CD4-positive, alpha-beta memory T cell (primary cell): ENCODE measurements around the gene NOX1. TPM values are rescaled to one million over a fixed set of nuclear protein-coding genes. Genes with fewer than 3 reads are reported as not detected.

Experiments
- CTCF ChIA-PET: fragments of 350-600 bp; sonication (Branson Sonifier 250); formaldehyde crosslinking; loops from one replicate; lab custom pipeline; 2021; ENCODE audit warnings: inconsistent platforms; ENCODE audit not compliant: partially characterized antibody; lab: Charles Lee
- POLR2A ChIA-PET: fragments of 350-600 bp; sonication (Branson Sonifier 250); formaldehyde crosslinking; loops from one replicate; lab custom pipeline; 2021; ENCODE audit not compliant: partially characterized antibody; lab: Charles Lee
- DNase-seq, 5 donors: peaks; one replicate each; pipeline versions ENCODE4 v3.0.0 to v3.0.0-alpha.2; 2020 to 2022; ENCODE audit warnings: mixed read lengths in 1 of 5
- H3K27ac ChIP-seq: one replicate; pipeline ENCODE4 v1.7.0; 2013; ENCODE audit warnings: low read depth, low read length
- H3K27me3 ChIP-seq: 2 replicates; pipeline ENCODE4 v1.7.0; 2013; ENCODE audit warnings: mild to moderate bottlenecking, low read length, moderate library complexity; ENCODE audit not compliant: insufficient read depth
- H3K36me3 ChIP-seq: 2 replicates; pipeline ENCODE4 v1.7.0; 2013; ENCODE audit warnings: mild to moderate bottlenecking, low read length, moderate library complexity; ENCODE audit not compliant: insufficient read depth
- H3K4me1 ChIP-seq: 2 replicates; pipeline ENCODE4 v1.7.0; 2013; ENCODE audit warnings: mild to moderate bottlenecking, low read length, moderate library complexity; ENCODE audit not compliant: insufficient read depth
- H3K4me3 ChIP-seq, 2 donors: one replicate each; pipeline ENCODE4 v1.7.0; 2013; ENCODE audit warnings: low read length in 2 of 2, mild to moderate bottlenecking in 1 of 2
- H3K9me3 ChIP-seq, 2 donors: one replicate each; pipeline ENCODE4 v1.7.0; 2013; ENCODE audit warnings: low read length in 2 of 2, control low read depth in 1 of 2; ENCODE audit not compliant: control insufficient read depth in 1 of 2
- H3K27ac Mint-ChIP-seq, 7 donors: one replicate each; pipeline ENCODE4 v1.8.0; 2020 to 2021; ENCODE audit warnings: mixed read lengths in 7 of 7, mild to moderate bottlenecking in 6 of 7, inconsistent platforms in 3 of 7, moderate library complexity in 3 of 7
- H3K27me3 Mint-ChIP-seq, 2 donors: one replicate each; pipeline ENCODE4 v1.8.0; 2020 to 2021; ENCODE audit warnings: mixed read lengths in 2 of 2
- H3K36me3 Mint-ChIP-seq, 2 donors: one replicate each; pipeline ENCODE4 v1.8.0; 2020 to 2021; ENCODE audit warnings: mixed read lengths in 2 of 2, inconsistent platforms in 1 of 2, mild to moderate bottlenecking in 1 of 2
- H3K4me1 Mint-ChIP-seq, 4 donors: one replicate each; pipeline ENCODE4 v1.8.0; 2020 to 2021; ENCODE audit warnings: mixed read lengths in 4 of 4, mild to moderate bottlenecking in 1 of 4
- H3K4me3 Mint-ChIP-seq, 8 donors: one replicate each; pipeline ENCODE4 v1.8.0; 2020 to 2021; ENCODE audit warnings: mixed read lengths in 8 of 8, mild to moderate bottlenecking in 7 of 8, moderate library complexity in 6 of 8, inconsistent platforms in 3 of 8
- H3K9me3 Mint-ChIP-seq, 8 donors: one replicate each; pipeline ENCODE4 v1.8.0; 2020 to 2021; ENCODE audit warnings: mixed read lengths in 8 of 8, mild to moderate bottlenecking in 5 of 8, inconsistent platforms in 3 of 8, moderate library complexity in 1 of 8
- intact Hi-C: fragments of 100-400 bp; cut with micrococcal nuclease; formaldehyde crosslinking; loops from one replicate; pipeline ENCODE4 v1.15.1; 2023
- polyA plus RNA-seq, 2 donors: library from polyadenylated mRNA; unstranded; fragments of 300-500 nt; fragmentation: Illumina TruSeq; gene quantifications; one replicate each; pipeline ENCODE4 v1.2.3, GENCODE V29; 2021
- total RNA-seq, 2 experiments: library from RNA; stranded (reverse); gene quantifications; one replicate each; pipeline ENCODE4 v1.2.3, GENCODE V29; 2021

NOX1 gene
- total RNA-seq (not detected), polyA plus RNA-seq (not detected)

DNA sequence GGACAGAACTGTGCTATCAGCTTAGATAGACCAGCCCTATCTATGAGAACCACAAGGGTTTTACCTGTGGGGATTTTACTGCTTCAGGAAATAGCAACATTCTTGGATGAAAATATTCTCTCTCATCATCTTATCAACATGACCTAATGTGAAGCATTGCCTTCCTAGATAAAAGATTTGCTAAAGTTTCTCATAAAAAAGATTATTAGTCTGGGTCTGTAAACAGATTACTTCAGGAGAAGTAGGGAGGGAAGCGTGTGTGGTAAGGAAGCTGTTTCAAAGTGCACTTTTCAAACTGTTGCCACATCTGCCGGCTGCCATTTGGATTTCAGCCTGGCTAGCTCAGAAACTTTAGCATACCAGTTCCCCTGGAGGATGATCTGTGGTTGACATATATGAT, at the start of gene NOX1:
TSS of gene NOX1 (minus strand) at position 35 of the 400 bp plus-strand sequence. CDS start 220 bp downstream, outside the sequence.
- Histone ChIP-seq H3K4me3 (no peak within 1 kb of the TSS), H3K4me1 (no peaks in the 10 kb centered on the region), H3K27me3 (no peaks in the 10 kb centered on the region), H3K9me3 (no peaks in the 10 kb centered on the region), H3K27ac (no peak within 1 kb of the TSS), H3K36me3 (no peaks in the 10 kb centered on the region)
- DNase-seq: no peak
- ChIA-PET POLR2A (no interaction called here), CTCF (no interaction called here)
- Mint-ChIP-seq H3K9me3 (no peaks in the 10 kb centered on the region), H3K36me3 (no peaks in the 10 kb centered on the region), H3K27ac (no peak within 1 kb of the TSS), H3K4me3 (no peak within 1 kb of the TSS), H3K27me3 (no peaks in the 10 kb centered on the region), H3K4me1 (no peaks in the 10 kb centered on the region)
- intact Hi-C loops: no loop called here

GRCh38 chrX:100915562-100915961, 41.4 kb upstream of the NOX1 start:
- POLR2A ChIA-PET: no interaction called here

GRCh38 chrX:100913111-100913510, 39.0 kb upstream of the NOX1 start:
- no peak for DNase-seq
- Mint-ChIP-seq H3K4me3 (no peak overlapping the region), H3K27me3 (no peaks in the 10 kb centered on the region), H3K36me3 (no peaks in the 10 kb centered on the region), H3K9me3 (no peaks in the 10 kb centered on the region), H3K27ac (no peak overlapping the region), H3K4me1 (no peaks in the 10 kb centered on the region)
- H3K4me1 ChIP-seq: no peaks in the 10 kb centered on the region
- POLR2A ChIA-PET: no interaction called here
- H3K9me3 ChIP-seq: no peaks in the 10 kb centered on the region
- CTCF ChIA-PET: no interaction called here
- no peaks in the 10 kb centered on the region for H3K27me3 ChIP-seq
- H3K36me3 ChIP-seq: no peaks in the 10 kb centered on the region
- H3K4me3 ChIP-seq: no peak overlapping the region
- intact Hi-C loops: no loop called here
- no peak overlapping the region for H3K27ac ChIP-seq

More at GRCh38 chrX:100915562-100915961, 41.4 kb upstream of the NOX1 start:
- Mint-ChIP-seq H3K4me3 (no peak overlapping the region), H3K9me3 (no peaks in the 10 kb centered on the region), H3K36me3 (no peaks in the 10 kb centered on the region), H3K27me3 (no peaks in the 10 kb centered on the region), H3K27ac (no peak overlapping the region), H3K4me1 (no peaks in the 10 kb centered on the region)
- no peaks in the 10 kb centered on the region for H3K36me3 ChIP-seq
- no peaks in the 10 kb centered on the region for H3K9me3 ChIP-seq
- H3K27ac ChIP-seq: no peak overlapping the region
- H3K27me3 ChIP-seq: no peaks in the 10 kb centered on the region
- intact Hi-C loops: no loop called here
- H3K4me3 ChIP-seq: no peak overlapping the region
- CTCF ChIA-PET: no interaction called here
- no peak for DNase-seq
- H3K4me1 ChIP-seq: no peaks in the 10 kb centered on the region

- POLR2A ChIA-PET: no interaction called here
- Histone ChIP-seq H3K4me3 (no peak overlapping the region), H3K9me3 (no peaks in the 10 kb centered on the region), H3K4me1 (no peaks in the 10 kb centered on the region), H3K27me3 (no peaks in the 10 kb centered on the region), H3K27ac (no peak overlapping the region), H3K36me3 (no peaks in the 10 kb centered on the region)
- no peaks in the 10 kb centered on the region for H3K27me3 Mint-ChIP-seq
- H3K4me1 Mint-ChIP-seq: no peaks in the 10 kb centered on the region
- H3K4me3 Mint-ChIP-seq: no peak overlapping the region
- CTCF ChIA-PET: no interaction called here
- no peaks in the 10 kb centered on the region for H3K9me3 Mint-ChIP-seq
- no peaks in the 10 kb centered on the region for H3K36me3 Mint-ChIP-seq
- H3K27ac Mint-ChIP-seq: no peak overlapping the region
- no peak for DNase-seq
- intact Hi-C loops: no loop called here
Measured at GRCh38 chrX:100911731-100912130, 37.6 kb upstream of the NOX1 start.

DNA sequence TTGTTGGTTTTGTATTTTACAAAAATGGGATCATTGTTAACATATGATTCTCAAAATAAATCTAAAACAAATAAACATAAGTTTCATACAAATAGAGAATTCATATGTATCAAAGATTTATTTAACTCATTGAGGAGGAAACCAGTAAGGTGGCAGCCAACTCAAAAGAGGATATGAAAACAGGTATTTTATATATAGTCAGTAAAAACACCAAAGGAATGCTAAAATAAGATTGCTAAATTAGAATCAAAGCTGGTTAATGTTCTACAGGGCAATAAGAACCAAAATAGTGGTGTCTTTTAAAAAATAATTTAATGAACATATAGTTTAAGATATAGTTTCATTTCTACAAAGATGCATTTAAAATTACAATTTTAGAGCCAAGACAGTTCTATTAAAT, 31.5 kb upstream of the NOX1 start:
- ChIA-PET POLR2A (no interaction called here), CTCF (no interaction called here)
- no peak overlapping the region for H3K4me3 ChIP-seq
- peaks cover 0 to 4% (median 0%) of the 10 kb centered on the region in 8 donors for H3K9me3 Mint-ChIP-seq
- H3K27ac Mint-ChIP-seq: no peak overlapping the region
- H3K27ac ChIP-seq: no peak overlapping the region
- intact Hi-C loops: no loop called here
- no peak overlapping the region for H3K4me3 Mint-ChIP-seq
- no peaks in the 10 kb centered on the region for H3K4me1 ChIP-seq
- H3K4me1 Mint-ChIP-seq: no peaks in the 10 kb centered on the region
- H3K27me3 ChIP-seq: no peaks in the 10 kb centered on the region
- no peaks in the 10 kb centered on the region for H3K9me3 ChIP-seq
- H3K36me3 ChIP-seq: no peaks in the 10 kb centered on the region
- H3K36me3 Mint-ChIP-seq: no peaks in the 10 kb centered on the region
- H3K27me3 Mint-ChIP-seq: no peaks in the 10 kb centered on the region
- DNase-seq: no peak

GRCh38 chrX:100904433-100904832, 30.3 kb upstream of the NOX1 start:
- Mint-ChIP-seq H3K4me3 (no peak overlapping the region), H3K36me3 (no peaks in the 10 kb centered on the region), H3K27ac (no peak overlapping the region), H3K4me1 (no peaks in the 10 kb centered on the region), H3K9me3 (peaks cover 0 to 4% (median 0%) of the 10 kb centered on the region in 8 donors), H3K27me3 (no peaks in the 10 kb centered on the region)
- no peak overlapping the region for H3K4me3 ChIP-seq
- H3K27me3 ChIP-seq: no peaks in the 10 kb centered on the region
- H3K4me1 ChIP-seq: no peaks in the 10 kb centered on the region
- intact Hi-C loops: no loop called here
- no peaks in the 10 kb centered on the region for H3K36me3 ChIP-seq
- ChIA-PET POLR2A (no interaction called here), CTCF (no interaction called here)
- H3K27ac ChIP-seq: no peak overlapping the region
- no peaks in the 10 kb centered on the region for H3K9me3 ChIP-seq
- no peak for DNase-seq

GRCh38 chrX:100895365-100896075, 21.4 kb upstream of the NOX1 start:
- no peaks in the 10 kb centered on the region for H3K27me3 Mint-ChIP-seq
- H3K36me3 ChIP-seq: no peaks in the 10 kb centered on the region
- no peak overlapping the region for H3K4me3 ChIP-seq
- ChIA-PET POLR2A (no interaction called here), CTCF (interaction anchor here (0.6 kb wide), 1 partner anchor 142 kb away, joined by 3 read pairs; no protein-coding TSS in a partner anchor)
- no peaks in the 10 kb centered on the region for H3K4me1 ChIP-seq
- DNase-seq: peak in 3 of 5 donors; percentile 1 to 12 (median 11)
- no peak overlapping the region for H3K4me3 Mint-ChIP-seq
- intact Hi-C loops: no loop called here
- H3K36me3 Mint-ChIP-seq: no peaks in the 10 kb centered on the region
- no peak overlapping the region for H3K27ac ChIP-seq
- no peak overlapping the region for H3K27ac Mint-ChIP-seq
- no peaks in the 10 kb centered on the region for H3K27me3 ChIP-seq
- H3K9me3 Mint-ChIP-seq: no peaks in the 10 kb centered on the region
- H3K4me1 Mint-ChIP-seq: no peaks in the 10 kb centered on the region
- no peaks in the 10 kb centered on the region for H3K9me3 ChIP-seq
